Vagina (tissue), 2 donors: ENCODE measurements around the gene LRRC43. TPM values are rescaled to one million over a fixed set of nuclear protein-coding genes. Genes with fewer than 3 reads are reported as not detected.
A peak's percentile ranks its signal among the peaks of the same experiment; 100 is the strongest.

Experiments
- DNase-seq, 2 donors: peaks; one replicate each; pipeline ENCODE4 v3.0.0-alpha.2; 2017; ENCODE audit errors: extremely low spot score in 2 of 2
- H3K27ac ChIP-seq: fragments of 200-600 bp; sonication (generic); one replicate; pipeline ENCODE4 v1.5.1; 2019
- H3K27me3 ChIP-seq: fragments of 200-600 bp; sonication (generic); one replicate; pipeline ENCODE4 v1.5.1; 2019
- H3K36me3 ChIP-seq, 2 donors: fragments of 200-600 bp; sonication (generic); one replicate each; pipeline ENCODE4 v1.5.1; 2017 to 2019
- H3K4me1 ChIP-seq: fragments of 200-600 bp; sonication (generic); one replicate; pipeline ENCODE4 v1.5.1; 2019
- H3K4me3 ChIP-seq, 2 donors: fragments of 200-600 bp; sonication (generic); 1 replicate in 1 of 2; 2 replicates in 1 of 2; pipeline ENCODE4 v1.5.1; 2016 to 2019
- H3K9me3 ChIP-seq: fragments of 200-600 bp; sonication (generic); one replicate; pipeline ENCODE4 v1.5.1; 2019
- CTCF ChIP-seq, 3 experiments: fragments of 450-650 bp in 2 of 3; fragments of 200-600 bp in 1 of 3; sonication (generic) in 1 of 3; IDR thresholded peaks; one replicate each; pipeline ENCODE4 v1.5.1; 2017 to 2019; ENCODE audit warnings: antibody characterized with exemption in 3 of 3, mild to moderate bottlenecking in 2 of 3, moderate library complexity in 2 of 3
- POLR2A ChIP-seq, 2 donors: fragments of 450-650 bp; IDR thresholded peaks; one replicate each; pipeline ENCODE4 v1.6.1; 2017; ENCODE audit warnings: antibody characterized with exemption in 2 of 2, mild to moderate bottlenecking in 2 of 2, moderate library complexity in 2 of 2
- POLR2AphosphoS5 ChIP-seq, 2 donors: sonication (generic); formaldehyde crosslinking; IDR thresholded peaks; one replicate each; pipeline ENCODE4 v1.9.0; 2017; ENCODE audit warnings: antibody characterized with exemption in 2 of 2, mild to moderate bottlenecking in 2 of 2, low read depth in 1 of 2; ENCODE audit not compliant: insufficient read depth in 1 of 2
- intact Hi-C: fragments of 100-400 bp; cut with DNase I; formaldehyde crosslinking; loops from one replicate; pipeline ENCODE4 v1.15.1; 2023
- total RNA-seq: library from RNA; depleted of rRNA; stranded (reverse); fragments of >200 nt; gene quantifications from one replicate; pipeline ENCODE4 v1.2.3, GENCODE V29; 2016

Gene LRRC43
- total RNA-seq, 1 donor from 2014 or later: not detected

- Histone ChIP-seq H3K36me3 (peaks cover 0 to 30% of the 10 kb centered on the region in 2 donors), H3K27ac (peak within 1 kb of the TSS; percentile 88), H3K9me3 (no peaks in the 10 kb centered on the region), H3K27me3 (no peaks in the 10 kb centered on the region), H3K4me1 (peaks cover 30% of the 10 kb centered on the region), H3K4me3 (peak within 1 kb of the TSS; percentile 95 to 98)
- peak in 1 of 2 donors; percentile 83 for TF ChIP-seq POLR2A (IDR thresholded peaks at IDR 0.05)
- TF ChIP-seq POLR2AphosphoS5 (IDR thresholded peaks at IDR 0.05; ENCODE audit: insufficient read depth in 1 of 2, low read depth in 1 of 2): peak; percentile 99
- TF ChIP-seq CTCF (IDR thresholded peaks at IDR 0.05): no peak
- intact Hi-C loops: no loop called here
- peak; percentile 98 to 99 for DNase-seq
These were observed 42.9 kb downstream of the LRRC43 start, which contains the start of gene DIABLO for GRCh38 chr12:122225683-122226365. Gene DIABLO, minus strand, starts transcription at chr12:122226052. Its CDS starts 38 bp downstream, at chr12:122226014.

- H3K27me3 ChIP-seq: no peaks in the 10 kb centered on the region
- intact Hi-C loops: no loop called here
- peak overlapping the region; percentile 32 for H3K27ac ChIP-seq
- DNase-seq: peak in 1 of 2 donors; percentile 87
- no peaks in the 10 kb centered on the region for H3K9me3 ChIP-seq
- H3K4me3 ChIP-seq: peak overlapping the region; percentile 50 to 98
- TF ChIP-seq POLR2A (IDR thresholded peaks at IDR 0.05) (no peak), CTCF (IDR thresholded peaks at IDR 0.05) (no peak), POLR2AphosphoS5 (IDR thresholded peaks at IDR 0.05; ENCODE audit: insufficient read depth in 1 of 2, low read depth in 1 of 2) (no peak)
- H3K4me1 ChIP-seq: peaks cover 30% of the 10 kb centered on the region
- H3K36me3 ChIP-seq: peaks cover 0 to 29% of the 10 kb centered on the region in 2 donors
These were observed 43.6 kb downstream of the LRRC43 start for GRCh38 chr12:122226366-122227125.

- intact Hi-C loops: no loop called here
These were observed 44.4 kb downstream of the LRRC43 start for GRCh38 chr12:122227341-122227740.

GRCh38 chr12:122228092-122228491, 45.2 kb downstream of the LRRC43 start:
- H3K4me1 ChIP-seq: peaks cover 30% of the 10 kb centered on the region
- intact Hi-C loops: no loop called here
- H3K27ac ChIP-seq: no peak overlapping the region
- H3K9me3 ChIP-seq: no peaks in the 10 kb centered on the region
- DNase-seq: no peak
- TF ChIP-seq POLR2AphosphoS5 (IDR thresholded peaks at IDR 0.05; ENCODE audit: insufficient read depth in 1 of 2, low read depth in 1 of 2): no peak
- no peak for TF ChIP-seq POLR2A (IDR thresholded peaks at IDR 0.05)
- no peak for TF ChIP-seq CTCF (IDR thresholded peaks at IDR 0.05)
- H3K4me3 ChIP-seq: no peak overlapping the region
- no peaks in the 10 kb centered on the region for H3K27me3 ChIP-seq
- peaks cover 0 to 28% of the 10 kb centered on the region in 2 donors for H3K36me3 ChIP-seq

More at GRCh38 chr12:122227341-122227740, 44.4 kb downstream of the LRRC43 start:
- no peak for DNase-seq
- no peaks in the 10 kb centered on the region for H3K27me3 ChIP-seq
- H3K4me1 ChIP-seq: peaks cover 30% of the 10 kb centered on the region
- H3K27ac ChIP-seq: no peak overlapping the region
- no peaks in the 10 kb centered on the region for H3K9me3 ChIP-seq
- no peak for TF ChIP-seq POLR2A (IDR thresholded peaks at IDR 0.05)
- TF ChIP-seq CTCF (IDR thresholded peaks at IDR 0.05): no peak
- TF ChIP-seq POLR2AphosphoS5 (IDR thresholded peaks at IDR 0.05; ENCODE audit: insufficient read depth in 1 of 2, low read depth in 1 of 2): no peak
- H3K36me3 ChIP-seq: peaks cover 0 to 28% of the 10 kb centered on the region in 2 donors
- no peak overlapping the region for H3K4me3 ChIP-seq
